Epithelial cell of esophagus (primary cell): Measurements from ENCODE around the gene MT1F.
A peak's percentile ranks its signal among the peaks of the same experiment; 100 is the strongest.

Experiments
- DNase-seq: peaks from one replicate; pipeline ENCODE4 v3.0.0; 2010; ENCODE audit warnings: low read depth
- H3K4me3 ChIP-seq: 2 replicates; pipeline ENCODE4 v1.5.1; 2011; ENCODE audit warnings: mild to moderate bottlenecking, low read length, control low read depth
- TF ChIP-seq, protein P1 (sequence below): IDR thresholded peaks from 2 replicates; pipeline ENCODE4 v1.5.1; 2011; ENCODE audit warnings: low read depth, mild to moderate bottlenecking, low read length, control low read depth, inconsistent platforms; ENCODE audit not compliant: insufficient read depth; ENCODE audit errors: missing control alignments

The MT1F gene

DNA sequence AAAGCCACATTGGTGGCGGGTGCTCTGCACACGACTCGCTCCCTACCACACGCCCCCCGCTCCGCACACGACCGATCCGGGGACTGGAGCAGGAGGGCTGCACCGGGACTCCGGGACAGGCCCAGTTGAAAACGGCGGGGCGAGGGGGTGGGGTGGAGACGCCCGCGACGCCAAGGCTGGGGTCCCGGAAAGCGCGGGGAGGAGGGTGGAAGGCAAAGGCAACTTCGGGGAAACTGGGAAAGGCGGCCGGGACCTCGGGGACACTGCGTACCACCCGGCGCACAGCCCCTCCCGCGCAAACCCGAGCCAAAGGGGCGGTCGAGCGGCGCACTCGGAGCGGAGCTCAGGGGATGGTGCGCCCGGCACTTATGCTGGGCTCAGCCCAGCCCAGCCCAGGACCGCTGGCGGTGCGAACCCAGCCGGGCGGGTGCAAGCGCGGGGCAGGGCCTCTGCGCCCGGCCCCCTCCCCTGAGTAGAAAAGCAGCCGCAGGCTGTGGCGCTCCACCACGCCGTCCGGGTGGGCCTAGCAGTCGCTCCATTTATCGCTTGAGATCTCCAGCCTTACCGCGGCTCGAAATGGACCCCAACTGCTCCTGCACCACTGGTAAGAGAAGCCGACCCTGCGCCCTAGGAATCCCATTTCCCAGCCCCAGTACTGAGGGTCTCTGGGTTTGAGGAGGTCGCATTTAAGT is 25.5 kb upstream of the MT1F start, which contains the start of gene MT1M:
Gene MT1M (plus strand): TSS at position 504 of the 692 bp plus-strand sequence. CDS start 73 bp downstream, at position 577.
- DNase-seq, result no peak
- TF ChIP-seq, protein P1, sequence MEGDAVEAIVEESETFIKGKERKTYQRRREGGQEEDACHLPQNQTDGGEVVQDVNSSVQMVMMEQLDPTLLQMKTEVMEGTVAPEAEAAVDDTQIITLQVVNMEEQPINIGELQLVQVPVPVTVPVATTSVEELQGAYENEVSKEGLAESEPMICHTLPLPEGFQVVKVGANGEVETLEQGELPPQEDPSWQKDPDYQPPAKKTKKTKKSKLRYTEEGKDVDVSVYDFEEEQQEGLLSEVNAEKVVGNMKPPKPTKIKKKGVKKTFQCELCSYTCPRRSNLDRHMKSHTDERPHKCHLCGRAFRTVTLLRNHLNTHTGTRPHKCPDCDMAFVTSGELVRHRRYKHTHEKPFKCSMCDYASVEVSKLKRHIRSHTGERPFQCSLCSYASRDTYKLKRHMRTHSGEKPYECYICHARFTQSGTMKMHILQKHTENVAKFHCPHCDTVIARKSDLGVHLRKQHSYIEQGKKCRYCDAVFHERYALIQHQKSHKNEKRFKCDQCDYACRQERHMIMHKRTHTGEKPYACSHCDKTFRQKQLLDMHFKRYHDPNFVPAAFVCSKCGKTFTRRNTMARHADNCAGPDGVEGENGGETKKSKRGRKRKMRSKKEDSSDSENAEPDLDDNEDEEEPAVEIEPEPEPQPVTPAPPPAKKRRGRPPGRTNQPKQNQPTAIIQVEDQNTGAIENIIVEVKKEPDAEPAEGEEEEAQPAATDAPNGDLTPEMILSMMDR, result no peak
- H3K4me3 ChIP-seq, result peak within 1 kb of the TSS; percentile 30

DNA sequence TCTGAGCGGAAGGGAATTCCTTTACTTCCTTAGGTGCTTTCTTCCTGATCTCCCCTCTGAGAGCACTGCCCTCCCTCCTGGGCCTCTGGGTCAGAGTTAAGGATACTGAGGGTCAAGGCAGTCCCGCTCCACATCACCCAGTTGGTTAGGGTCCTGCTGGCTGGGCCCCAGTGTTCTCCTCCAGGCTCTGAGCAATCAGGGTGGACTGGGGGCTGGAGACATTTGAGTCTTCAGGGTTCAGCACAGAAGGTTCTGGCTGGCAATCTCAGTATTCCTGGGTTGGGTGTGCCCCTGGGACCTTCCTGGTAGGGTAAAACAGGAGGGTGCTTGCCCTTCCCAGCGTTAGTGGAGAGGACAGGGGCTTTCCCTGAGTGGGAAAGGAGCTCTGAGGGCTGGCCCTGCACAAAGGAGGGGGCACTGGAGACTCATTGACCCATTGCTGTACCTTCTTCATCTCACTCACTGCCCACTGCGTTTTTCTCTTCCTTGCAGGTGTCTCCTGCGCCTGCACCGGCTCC is 24.9 kb upstream of the MT1F start:
- TF ChIP-seq, protein P1, result no peak
- H3K4me3 ChIP-seq, result no peak overlapping the region
- DNase-seq, result no peak

DNA sequence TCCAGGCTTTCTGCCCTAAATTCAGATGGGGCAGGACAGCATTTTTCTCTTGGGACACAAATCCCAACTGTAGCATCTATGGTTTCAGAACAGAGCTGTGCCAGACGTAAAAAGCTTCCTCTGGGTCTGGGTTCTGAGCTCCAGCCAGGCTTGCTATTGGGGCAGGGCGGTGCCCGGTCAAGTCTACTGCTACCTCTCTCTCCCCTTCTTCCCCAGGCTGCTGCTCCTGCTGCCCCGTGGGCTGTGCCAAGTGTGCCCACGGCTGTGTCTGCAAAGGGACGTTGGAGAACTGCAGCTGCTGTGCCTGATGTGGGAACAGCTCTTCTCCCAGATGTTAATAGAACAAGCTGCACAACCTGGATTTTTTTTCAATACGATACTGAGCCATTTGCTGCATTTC is 24.2 kb upstream of the MT1F start:
- DNase-seq, result no peak
- TF ChIP-seq, protein P1, result no peak
- H3K4me3 ChIP-seq, result no peak overlapping the region

DNA sequence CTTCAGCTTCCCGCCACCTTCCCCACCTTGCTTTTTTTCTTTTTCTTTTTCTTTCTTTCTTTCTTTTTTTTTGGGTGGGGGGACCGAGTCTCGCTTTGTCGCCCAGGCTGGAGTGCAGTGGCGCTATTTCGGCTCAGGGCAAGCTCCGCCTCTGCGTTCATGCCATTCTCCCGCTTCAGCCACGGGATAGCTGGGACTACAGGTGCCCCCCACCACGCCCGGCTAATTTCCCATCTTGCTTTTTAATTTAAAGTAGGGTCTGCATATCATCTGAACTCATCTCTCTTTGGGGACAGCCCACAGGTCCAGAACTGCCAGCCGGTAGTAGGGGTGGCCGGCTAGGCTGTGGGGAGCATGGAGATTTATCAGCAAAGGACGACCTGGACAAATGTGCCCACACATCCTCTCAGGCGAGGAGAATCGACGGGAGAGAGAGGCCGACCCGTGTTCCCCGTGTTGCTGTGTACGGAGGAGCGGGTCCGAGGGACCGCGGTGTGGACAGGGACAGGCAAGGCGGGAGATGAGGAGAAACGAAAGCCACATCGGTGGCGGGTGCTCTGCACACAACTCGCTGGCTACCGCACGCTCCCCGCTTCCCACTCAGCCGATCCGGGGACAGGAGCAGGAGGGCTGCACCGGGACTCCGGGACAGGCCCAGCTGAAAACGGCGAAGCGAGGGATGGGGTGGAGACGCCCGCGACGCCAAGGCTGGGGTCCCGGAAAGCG is 22.9 kb upstream of the MT1F start:
- DNase-seq, result no peak
- TF ChIP-seq, protein P1, result no peak
- no peak overlapping the region for H3K4me3 ChIP-seq

DNA sequence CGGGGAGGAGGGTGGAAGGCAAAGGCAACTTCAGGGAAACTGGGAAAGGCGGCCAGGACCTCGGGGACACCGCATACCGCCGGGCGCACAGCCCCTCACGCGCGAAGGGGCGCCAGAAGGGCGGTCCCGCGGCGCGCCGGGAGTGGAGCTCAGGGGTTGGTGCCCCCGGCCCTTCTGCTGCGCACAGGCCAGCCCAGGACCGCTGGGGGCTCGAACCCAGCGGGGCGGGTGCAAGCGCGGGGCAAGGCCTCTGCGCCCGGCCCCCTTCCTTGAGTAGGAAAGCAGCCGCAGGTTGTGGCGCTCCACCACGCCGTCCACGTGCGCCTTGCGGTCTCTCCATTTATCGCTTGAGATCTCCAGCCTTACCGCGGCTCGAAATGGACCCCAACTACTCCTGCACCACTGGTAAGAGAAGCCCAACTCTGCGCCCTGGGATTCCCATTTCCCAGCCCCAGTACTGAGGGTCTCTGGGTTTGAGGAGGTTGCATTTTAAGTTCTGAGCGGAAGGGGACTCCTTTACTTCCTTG is 22.3 kb upstream of the MT1F start:
- H3K4me3 ChIP-seq, result no peak overlapping the region
- DNase-seq, result no peak
- TF ChIP-seq, protein P1, result no peak

DNA sequence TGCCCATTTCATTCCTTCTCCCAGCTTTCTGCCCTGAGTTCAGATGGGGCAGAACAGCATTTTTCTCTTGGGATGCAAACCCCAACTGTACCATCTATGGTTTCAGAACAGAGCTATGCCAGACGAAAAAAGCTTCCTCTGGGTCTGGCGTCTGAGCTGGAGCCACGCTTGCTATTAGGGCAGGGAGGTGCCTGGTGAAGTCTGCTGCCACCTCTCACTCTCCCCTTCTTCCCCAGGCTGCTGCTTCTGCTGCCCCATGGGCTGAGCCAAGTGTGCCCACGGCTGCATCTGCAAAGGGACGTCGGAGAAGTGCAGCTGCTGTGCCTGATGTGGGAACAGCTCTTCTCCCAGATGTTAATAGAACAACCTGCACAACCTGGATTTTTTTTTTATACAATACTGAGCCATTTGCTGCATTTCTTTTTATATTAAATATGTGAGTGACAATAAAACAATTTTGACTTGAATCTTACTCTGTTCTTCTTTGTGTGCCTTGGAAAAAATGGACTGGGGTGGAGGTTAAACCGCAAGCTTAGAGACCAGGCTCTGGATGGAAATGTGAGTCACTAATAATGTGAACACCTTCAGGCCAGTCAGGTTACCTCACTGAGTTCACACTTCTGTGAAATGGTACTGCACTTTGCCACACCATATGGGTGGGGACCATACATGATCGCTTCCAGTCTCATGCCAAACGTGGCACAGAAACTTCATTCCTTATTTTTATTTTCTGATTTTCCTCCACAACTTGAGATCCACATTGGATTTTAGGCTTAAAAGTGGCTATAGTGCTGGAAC is 20.9 kb upstream of the MT1F start:
- no peak for DNase-seq
- no peak overlapping the region for H3K4me3 ChIP-seq
- TF ChIP-seq, protein P1, result no peak
